Measurements from ENCODE around the gene BNIP2.

The BNIP2 gene

DNA sequence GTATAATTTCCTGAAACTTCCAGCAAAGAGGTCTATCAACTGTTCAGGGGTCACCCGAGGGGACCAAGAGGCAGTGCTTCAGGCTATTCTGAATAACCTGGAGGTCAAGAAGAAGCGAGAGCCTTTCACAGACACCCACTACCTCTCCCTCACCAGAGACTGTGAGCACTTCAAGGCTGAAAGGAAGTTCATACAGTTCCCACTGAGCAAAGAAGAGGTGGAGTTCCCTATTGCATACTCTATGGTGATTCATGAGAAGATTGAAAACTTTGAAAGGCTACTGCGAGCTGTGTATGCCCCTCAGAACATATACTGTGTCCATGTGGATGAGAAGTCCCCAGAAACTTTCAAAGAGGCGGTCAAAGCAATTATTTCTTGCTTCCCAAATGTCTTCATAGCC, 70.7 kb downstream of the BNIP2 start:
- no peak for DNase-seq

DNA sequence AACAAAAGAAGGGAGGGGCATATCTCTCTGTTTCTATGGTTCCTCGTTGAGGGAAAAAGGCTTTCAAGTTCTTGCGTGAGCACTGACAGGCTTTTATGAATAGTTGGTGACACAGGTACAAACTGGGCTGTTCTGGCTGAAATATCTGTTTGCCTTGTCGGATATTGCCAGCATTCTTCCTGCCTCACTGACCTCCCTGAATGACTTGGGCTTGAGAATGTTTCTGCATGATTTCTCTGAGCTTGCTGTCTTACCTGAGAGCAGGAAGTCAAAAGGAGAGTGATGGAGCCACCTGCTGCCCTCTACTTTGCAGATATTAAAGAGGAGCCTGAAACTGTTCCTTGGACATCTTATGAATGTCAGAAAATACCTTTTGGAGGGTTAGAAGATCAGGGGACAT, 72.7 kb downstream of the BNIP2 start:
- no peak for DNase-seq

DNA sequence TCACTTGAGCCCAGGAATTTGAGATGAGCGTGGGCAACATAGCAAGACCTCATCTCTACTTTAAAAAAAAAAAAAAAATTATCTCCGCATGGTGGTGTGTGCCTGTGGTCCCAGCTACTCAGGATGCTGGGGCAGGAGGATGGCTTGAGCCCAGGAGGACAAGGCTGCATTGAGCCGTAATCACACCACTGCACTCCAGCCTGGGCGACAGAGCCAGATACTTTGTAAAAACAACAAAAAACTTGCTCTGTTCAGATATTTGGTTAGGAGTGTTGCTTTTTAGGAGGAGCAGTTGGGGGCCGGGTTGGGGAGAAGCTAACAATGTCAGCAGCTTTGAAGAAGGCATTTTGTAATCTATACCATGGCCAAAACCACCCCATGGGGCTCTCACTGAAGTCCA, 73.5 kb downstream of the BNIP2 start:
- DNase-seq = no peak

DNA sequence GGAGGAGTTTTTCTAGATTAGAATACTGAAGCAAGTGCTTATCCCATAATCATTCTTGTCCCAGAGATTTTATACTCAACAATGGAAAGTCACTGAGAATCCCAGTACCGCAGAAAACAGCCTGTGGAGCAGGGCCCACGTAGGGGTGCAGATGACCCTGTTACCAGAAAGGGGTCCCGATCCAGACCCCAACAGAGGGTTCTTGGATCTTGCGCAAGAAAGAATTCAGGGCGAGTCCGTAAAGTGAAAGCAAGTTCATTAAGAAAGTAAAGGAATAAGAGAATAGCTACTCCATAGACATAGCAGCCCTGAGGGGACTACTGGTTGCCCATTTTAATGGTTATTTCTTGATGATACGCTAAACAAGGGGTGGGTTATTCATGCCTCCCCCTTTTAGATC, 75.0 kb downstream of the BNIP2 start:
- no peak for DNase-seq

DNA sequence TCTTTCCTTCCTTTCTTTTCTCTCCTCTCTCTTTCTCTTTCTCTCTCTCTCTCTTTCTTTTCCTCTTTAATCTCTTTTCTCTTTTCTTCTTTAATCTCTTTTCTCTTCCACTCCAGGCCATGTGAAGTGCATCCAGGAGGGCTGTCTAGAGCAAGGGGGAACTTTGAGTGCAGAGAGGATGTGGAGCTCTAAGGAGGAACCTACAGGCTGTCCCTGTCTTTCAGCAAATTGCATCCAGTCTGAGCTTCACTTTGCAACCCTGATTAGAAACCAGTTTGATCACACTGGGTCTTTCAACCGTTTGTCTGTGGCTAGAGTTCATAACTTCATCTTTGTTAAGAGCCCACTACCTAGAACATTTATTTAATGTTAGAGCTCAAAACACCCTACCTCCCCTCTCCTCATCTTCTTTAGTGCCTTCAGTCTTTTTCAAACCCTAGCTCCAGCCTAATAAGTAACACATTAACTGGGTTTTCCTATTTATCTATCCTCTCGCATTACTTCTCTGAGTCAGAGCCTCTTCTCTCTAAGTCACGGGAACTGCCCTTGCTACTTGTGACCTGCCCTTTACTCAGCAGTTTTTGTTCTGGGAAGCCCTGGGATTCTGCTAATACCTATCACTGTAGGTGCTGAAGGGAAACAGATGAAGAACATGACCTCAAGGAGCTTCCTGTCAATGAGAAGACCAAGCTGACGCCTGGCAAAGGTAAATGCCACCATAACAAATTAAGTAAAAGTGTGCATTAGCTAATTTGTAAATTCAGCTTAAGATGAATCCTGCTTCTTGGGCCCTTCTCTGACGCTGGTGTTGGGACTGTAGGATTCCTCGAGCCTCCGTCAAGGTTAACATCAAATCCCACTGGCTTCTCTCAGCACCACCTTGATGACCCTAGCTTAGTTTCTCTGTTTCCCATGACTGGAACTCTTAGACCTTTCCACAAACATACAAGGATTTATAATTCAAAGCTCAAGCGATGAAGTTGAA, 77.6 kb downstream of the BNIP2 start, which contains the start of gene GCNT3:
Gene GCNT3, plus strand, starts transcription at position 508 of the 985 bp plus-strand sequence. CDS start 6,456 bp downstream, outside the sequence.
- no peak for DNase-seq

DNA sequence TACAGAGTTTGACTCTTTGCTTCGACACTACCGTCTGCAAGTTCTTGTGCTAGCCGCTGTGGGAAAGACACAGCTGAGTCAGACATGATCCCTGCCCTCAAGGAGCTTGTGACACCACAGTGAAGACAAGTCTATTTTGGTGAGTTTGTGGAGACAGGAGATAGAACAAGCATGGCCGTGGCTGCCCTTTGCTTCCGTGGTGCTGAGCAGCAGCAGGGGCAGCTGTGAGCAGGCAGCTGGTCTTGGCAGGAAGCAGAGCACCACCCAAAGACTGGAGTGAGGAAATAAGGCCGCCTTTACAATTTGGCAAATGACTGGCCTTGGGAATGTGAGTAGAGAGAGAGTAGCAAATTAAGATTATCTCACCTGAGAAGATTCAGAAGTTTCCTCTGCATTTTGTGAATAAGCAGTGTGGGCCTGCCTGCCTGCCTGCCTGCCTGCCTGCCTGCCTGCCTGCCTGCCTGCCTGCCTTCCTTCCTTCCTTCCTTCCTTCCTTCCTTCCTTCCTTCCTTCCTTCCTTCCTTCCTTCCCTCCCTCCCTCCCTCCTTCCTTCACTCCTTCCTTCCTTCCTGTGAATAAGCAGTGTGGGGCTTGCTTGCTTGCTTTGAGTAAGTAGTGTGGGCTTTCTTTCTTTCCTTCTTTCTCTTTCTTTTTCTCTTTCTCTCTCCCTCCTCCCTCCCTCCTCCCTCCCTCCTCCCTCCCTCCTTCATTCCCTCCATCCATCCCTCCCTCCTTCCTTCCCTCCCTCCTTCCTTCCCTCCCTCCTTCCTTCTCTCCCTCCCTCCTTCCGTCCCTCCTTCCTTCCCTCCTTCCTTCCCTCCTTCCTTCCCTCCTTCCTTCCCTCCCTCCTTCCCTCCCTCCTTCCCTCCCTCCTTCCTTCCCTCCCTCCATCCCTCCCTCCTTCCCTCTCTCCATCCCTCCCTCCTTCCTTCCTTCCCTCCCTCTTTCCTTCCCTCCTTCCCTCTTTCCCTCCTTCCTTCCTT, 79.1 kb downstream of the BNIP2 start:
- DNase-seq = no peak
